Skeletal muscle tissue (tissue), 4 donors: ENCODE data around the gene PLCB1. TPM values are rescaled to one million over a fixed set of nuclear protein-coding genes. Genes with fewer than 3 reads are reported as not detected.

ENCODE experiments used
- H3K27ac ChIP-seq: one replicate; pipeline ENCODE4 v1.7.0; 2013; ENCODE audit warnings: mild to moderate bottlenecking, low read depth, low read length, inconsistent platforms
- H3K27me3 ChIP-seq, 3 donors: one replicate each; pipeline ENCODE4 v1.7.0; 2013; ENCODE audit warnings: low read length in 3 of 3; ENCODE audit not compliant: control insufficient read depth in 3 of 3, insufficient read depth in 3 of 3
- H3K36me3 ChIP-seq, 3 donors: one replicate each; pipeline ENCODE4 v1.7.0; 2013; ENCODE audit warnings: low read length in 3 of 3; ENCODE audit not compliant: control insufficient read depth in 3 of 3, insufficient read depth in 3 of 3
- H3K4me1 ChIP-seq, 3 donors: one replicate each; pipeline ENCODE4 v1.7.0; 2013; ENCODE audit warnings: low read length in 3 of 3, mild to moderate bottlenecking in 3 of 3; ENCODE audit not compliant: control insufficient read depth in 3 of 3, insufficient read depth in 3 of 3
- H3K4me3 ChIP-seq, 3 donors: one replicate each; pipeline ENCODE4 v1.7.0; 2013; ENCODE audit warnings: low read length in 3 of 3
- H3K9ac ChIP-seq, 3 donors: one replicate each; pipeline ENCODE4 v1.7.0; 2013; ENCODE audit warnings: low read length in 3 of 3, mild to moderate bottlenecking in 3 of 3, moderate library complexity in 2 of 3, low read depth in 1 of 3
- H3K9me3 ChIP-seq, 3 donors: one replicate each; pipeline ENCODE4 v1.7.0; 2013; ENCODE audit warnings: low read length in 3 of 3; ENCODE audit not compliant: control insufficient read depth in 3 of 3
- total RNA-seq: library from RNA; depleted of rRNA; stranded (reverse); fragments of >200 nt; gene quantifications from one replicate; pipeline ENCODE4 v1.2.3, GENCODE V29; 2014
- donor health status: Osteomylitis.

PLCB1 gene
- total RNA-seq, 1 donor from 2014 or later, result 13.0 TPM

GRCh38 chr20:8251201-8251575, 119.1 kb downstream of the PLCB1 start:
- Histone ChIP-seq H3K36me3 (no peaks in the 10 kb centered on the region), H3K9ac (no peak overlapping the region), H3K4me3 (no peak overlapping the region)

DNA sequence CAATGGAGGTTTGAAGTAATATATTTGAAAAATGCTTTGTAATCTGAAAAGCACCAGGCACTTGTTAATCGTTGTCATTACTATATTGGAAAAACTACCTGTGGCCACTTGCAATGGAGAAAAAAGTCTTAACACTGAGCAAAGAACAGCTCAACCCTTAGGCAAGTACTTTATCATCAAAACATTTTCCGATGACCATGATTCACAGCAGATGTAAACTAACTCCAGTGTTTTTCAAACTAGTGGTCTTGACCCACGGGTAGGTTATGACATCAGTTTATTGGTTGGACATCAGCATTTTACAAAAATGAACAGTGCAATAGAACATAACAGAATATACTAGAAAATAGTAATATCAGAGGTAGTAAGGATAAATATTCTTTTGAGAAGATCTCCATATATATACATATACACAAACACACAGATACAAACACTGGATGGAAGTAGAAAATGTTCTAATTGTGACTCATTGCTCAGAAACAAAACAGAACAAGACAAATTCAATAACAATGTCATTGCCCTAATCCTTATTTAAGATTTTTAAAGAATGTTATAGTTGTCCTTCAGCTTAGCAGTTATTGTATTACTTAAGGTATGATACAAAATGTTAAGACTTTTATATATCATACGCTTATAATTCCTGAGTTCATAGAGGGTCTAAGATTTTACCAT, 123.0 kb downstream of the PLCB1 start:
- no peak overlapping the region for H3K9ac ChIP-seq
- no peak overlapping the region for H3K27ac ChIP-seq
- no peaks in the 10 kb centered on the region for H3K36me3 ChIP-seq
- no peak overlapping the region for H3K4me3 ChIP-seq
- no peaks in the 10 kb centered on the region for H3K4me1 ChIP-seq
- no peaks in the 10 kb centered on the region for H3K9me3 ChIP-seq
- no peaks in the 10 kb centered on the region for H3K27me3 ChIP-seq

More at GRCh38 chr20:8251201-8251575, 119.1 kb downstream of the PLCB1 start:
- Histone ChIP-seq H3K27ac (no peak overlapping the region), H3K9me3 (no peaks in the 10 kb centered on the region), H3K4me1 (peaks cover 0 to 11% (median 2%) of the 10 kb centered on the region in 3 donors), H3K27me3 (no peaks in the 10 kb centered on the region)

- no peaks in the 10 kb centered on the region for H3K4me1 ChIP-seq
- no peaks in the 10 kb centered on the region for H3K36me3 ChIP-seq
- H3K27me3 ChIP-seq, result no peaks in the 10 kb centered on the region
- H3K27ac ChIP-seq, result no peak overlapping the region
- no peak overlapping the region for H3K9ac ChIP-seq
- no peaks in the 10 kb centered on the region for H3K9me3 ChIP-seq
- no peak overlapping the region for H3K4me3 ChIP-seq
Observed at GRCh38 chr20:8255945-8256632, 124.0 kb downstream of the PLCB1 start.

DNA sequence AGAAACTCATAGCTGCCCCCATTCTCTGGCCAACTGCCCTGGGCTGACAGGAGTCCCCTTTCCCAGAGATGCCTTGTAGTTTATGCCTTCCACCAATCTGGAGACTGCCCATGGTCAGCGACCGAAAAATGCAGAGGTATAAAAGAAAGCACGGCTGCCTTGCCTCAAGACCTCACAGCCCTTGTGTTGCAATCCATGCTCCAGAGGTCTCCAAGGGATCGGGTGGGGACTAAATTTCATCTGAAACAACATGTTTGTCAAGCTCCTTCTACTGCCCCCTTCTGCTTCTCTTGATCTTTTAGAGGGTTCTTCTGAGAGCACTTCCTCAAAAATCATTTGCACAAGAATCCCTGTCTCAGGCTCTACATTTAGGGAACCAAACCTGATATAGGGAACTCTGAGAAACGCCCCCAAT, 128.8 kb downstream of the PLCB1 start:
- Histone ChIP-seq H3K9ac (no peak overlapping the region), H3K27ac (no peak overlapping the region), H3K36me3 (no peaks in the 10 kb centered on the region), H3K4me3 (no peak overlapping the region), H3K9me3 (no peaks in the 10 kb centered on the region), H3K27me3 (no peaks in the 10 kb centered on the region), H3K4me1 (no peaks in the 10 kb centered on the region)

GRCh38 chr20:8262721-8263120, 130.7 kb downstream of the PLCB1 start:
- H3K9me3 ChIP-seq, result no peaks in the 10 kb centered on the region
- no peak overlapping the region for H3K9ac ChIP-seq
- H3K4me3 ChIP-seq, result no peak overlapping the region
- no peaks in the 10 kb centered on the region for H3K27me3 ChIP-seq
- H3K4me1 ChIP-seq, result no peaks in the 10 kb centered on the region
- H3K36me3 ChIP-seq, result no peaks in the 10 kb centered on the region
- no peak overlapping the region for H3K27ac ChIP-seq

- Histone ChIP-seq H3K9me3 (no peaks in the 10 kb centered on the region), H3K4me1 (no peaks in the 10 kb centered on the region), H3K27ac (no peak overlapping the region), H3K4me3 (no peak overlapping the region), H3K27me3 (no peaks in the 10 kb centered on the region), H3K9ac (no peak overlapping the region), H3K36me3 (no peaks in the 10 kb centered on the region)
Observed at GRCh38 chr20:8265588-8265987, 133.5 kb downstream of the PLCB1 start.

- H3K36me3 ChIP-seq, result no peaks in the 10 kb centered on the region
- H3K27ac ChIP-seq, result no peak overlapping the region
- H3K4me3 ChIP-seq, result no peak overlapping the region
- H3K4me1 ChIP-seq, result no peaks in the 10 kb centered on the region
- no peak overlapping the region for H3K9ac ChIP-seq
- no peaks in the 10 kb centered on the region for H3K9me3 ChIP-seq
- H3K27me3 ChIP-seq, result no peaks in the 10 kb centered on the region
Observed at GRCh38 chr20:8267009-8267408, 134.9 kb downstream of the PLCB1 start.

- Histone ChIP-seq H3K27me3 (no peaks in the 10 kb centered on the region), H3K4me3 (no peak overlapping the region), H3K9ac (no peak overlapping the region), H3K36me3 (no peaks in the 10 kb centered on the region), H3K4me1 (no peaks in the 10 kb centered on the region), H3K27ac (no peak overlapping the region), H3K9me3 (no peaks in the 10 kb centered on the region)
Observed at GRCh38 chr20:8271727-8272126, 139.7 kb downstream of the PLCB1 start.

DNA sequence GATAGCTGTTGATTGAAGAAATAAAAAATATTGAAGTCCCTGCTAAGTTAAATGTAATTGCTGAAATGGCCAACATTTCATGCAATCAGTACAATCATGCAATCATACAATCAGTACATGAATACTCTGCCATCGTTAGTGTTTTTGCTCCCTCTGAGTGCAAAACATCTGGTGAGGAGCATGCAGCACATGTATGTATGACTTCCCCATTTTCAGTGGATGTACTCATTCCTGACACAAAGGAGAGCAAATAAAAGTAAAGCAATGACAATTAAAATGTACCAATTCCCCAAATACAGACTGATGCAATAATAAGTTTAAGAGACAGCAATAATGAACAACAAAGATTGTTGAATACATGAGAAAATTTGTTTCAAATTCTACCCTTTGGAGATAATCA, 140.7 kb downstream of the PLCB1 start:
- H3K27ac ChIP-seq, result no peak overlapping the region
- H3K9me3 ChIP-seq, result no peaks in the 10 kb centered on the region
- no peak overlapping the region for H3K9ac ChIP-seq
- no peaks in the 10 kb centered on the region for H3K27me3 ChIP-seq
- no peaks in the 10 kb centered on the region for H3K4me1 ChIP-seq
- H3K4me3 ChIP-seq, result no peak overlapping the region
- H3K36me3 ChIP-seq, result no peaks in the 10 kb centered on the region

GRCh38 chr20:8284902-8285301, 152.8 kb downstream of the PLCB1 start:
- no peak overlapping the region for H3K4me3 ChIP-seq
- no peaks in the 10 kb centered on the region for H3K27me3 ChIP-seq
- no peaks in the 10 kb centered on the region for H3K9me3 ChIP-seq
- H3K27ac ChIP-seq, result no peak overlapping the region
- H3K36me3 ChIP-seq, result no peaks in the 10 kb centered on the region
- no peaks in the 10 kb centered on the region for H3K4me1 ChIP-seq
- H3K9ac ChIP-seq, result no peak overlapping the region
